Measurements from ENCODE around the gene LSMEM2.

Gene LSMEM2

DNA sequence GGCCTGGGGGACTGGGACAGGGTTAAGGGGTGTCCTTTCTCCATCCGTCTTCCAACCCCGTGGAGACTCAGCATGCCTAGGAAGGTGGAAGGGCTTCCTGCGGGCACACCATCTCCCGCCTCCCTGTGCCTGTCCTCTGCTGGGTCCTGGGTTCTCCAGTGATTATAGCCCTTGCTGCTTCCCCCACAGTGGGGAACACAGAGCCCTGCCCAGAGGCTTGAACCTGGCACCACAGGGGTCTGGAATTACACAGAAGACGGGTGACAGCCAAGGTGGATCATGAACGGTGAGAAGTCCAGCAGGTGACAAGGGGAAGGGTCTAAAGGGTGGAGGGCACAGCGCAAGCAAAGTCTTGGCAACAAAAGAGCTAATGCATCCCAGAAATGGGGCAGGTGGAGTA, 16.1 kb upstream of the LSMEM2 start:
- Histone ChIP-seq H3K4me3 (ENCODE audit: insufficient read depth, low read length, poor library complexity, severe bottlenecking) (no peak overlapping the region), H3F3A (ENCODE audit: insufficient read depth) (no peaks in the 10 kb centered on the region), H3K79me2 (ENCODE audit: insufficient read depth, low read length) (no peaks in the 10 kb centered on the region), H3K9me3 (ENCODE audit: insufficient read depth, low read length) (no peaks in the 10 kb centered on the region), H3K9ac (ENCODE audit: low read length) (no peak overlapping the region), H3K9me2 (replicated peaks; ENCODE audit: insufficient read depth, low read length) (no peaks in the 10 kb centered on the region), H4K20me1 (ENCODE audit: low read depth, low read length) (no peaks in the 10 kb centered on the region), H3K36me3 (ENCODE audit: low read length) (no peaks in the 10 kb centered on the region), H3K4me2 (ENCODE audit: low read depth, low read length, poor library complexity, severe bottlenecking) (no peak overlapping the region), H3K27ac (ENCODE audit: low read depth, low read length) (no peak overlapping the region), H2AFZ (ENCODE audit: low read depth, low read length, severe bottlenecking) (no peak overlapping the region), H3K27me3 (ENCODE audit: low read length) (no peaks in the 10 kb centered on the region)
- no peak for TF ChIP-seq CTCF (IDR thresholded peaks at IDR 0.05; ENCODE audit: insufficient read depth, low read length, poor library complexity, severe bottlenecking)
- no peak for TF ChIP-seq EZH2phosphoT487 (conservative IDR thresholded peaks at IDR 0.05; ENCODE audit: low read length)

DNA sequence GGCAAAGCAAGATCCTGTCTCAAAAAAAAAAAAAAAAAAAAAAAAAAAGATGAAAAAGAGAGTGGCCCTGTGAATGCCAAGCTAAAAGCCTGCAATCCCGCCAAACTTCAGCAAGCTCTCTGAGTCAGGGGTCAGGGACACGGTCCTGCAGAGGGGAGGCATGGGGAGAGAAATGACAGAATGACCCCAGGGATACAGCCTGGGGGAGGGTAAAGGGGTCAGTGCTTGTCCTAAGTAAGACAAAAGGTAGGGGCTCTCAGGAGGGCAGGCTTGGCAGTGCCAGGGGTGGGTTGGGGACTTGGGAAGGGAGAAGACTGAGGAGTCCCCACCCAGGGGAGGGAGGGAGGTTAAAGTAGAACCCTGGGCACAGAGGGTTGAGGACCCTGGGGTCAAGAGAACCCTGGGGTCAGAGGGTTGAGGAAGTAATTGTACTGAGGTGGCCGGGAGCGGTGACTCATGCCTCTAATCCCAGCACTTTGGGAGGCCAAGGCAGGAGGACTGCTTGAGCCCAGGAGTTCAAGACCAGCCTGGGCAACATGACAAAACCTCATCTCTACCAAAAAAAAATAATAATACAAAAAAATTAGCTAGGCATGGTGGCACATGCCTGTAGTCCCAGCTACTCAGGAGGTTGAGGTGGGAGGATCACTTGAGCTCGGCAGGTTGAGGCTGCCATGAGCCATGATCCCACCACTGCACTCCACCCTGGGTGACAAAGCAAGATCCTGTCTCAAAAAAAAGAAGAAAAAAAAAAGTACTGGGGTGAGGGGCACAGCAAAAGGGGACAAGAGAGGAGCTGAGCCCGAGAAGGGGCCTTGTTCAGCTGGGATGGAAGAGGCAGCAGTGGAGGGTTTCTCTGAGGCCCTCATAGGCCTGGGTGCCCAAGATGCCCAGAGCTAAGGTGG, 15.2 kb upstream of the LSMEM2 start:
- Histone ChIP-seq H3F3A (ENCODE audit: insufficient read depth) (no peaks in the 10 kb centered on the region), H3K9ac (ENCODE audit: low read length) (no peak overlapping the region), H3K79me2 (ENCODE audit: insufficient read depth, low read length) (no peaks in the 10 kb centered on the region), H3K27me3 (ENCODE audit: low read length) (no peaks in the 10 kb centered on the region), H3K9me2 (replicated peaks; ENCODE audit: insufficient read depth, low read length) (no peaks in the 10 kb centered on the region), H3K4me3 (ENCODE audit: insufficient read depth, low read length, poor library complexity, severe bottlenecking) (no peak overlapping the region), H3K4me2 (ENCODE audit: low read depth, low read length, poor library complexity, severe bottlenecking) (no peak overlapping the region), H3K27ac (ENCODE audit: low read depth, low read length) (no peak overlapping the region), H3K36me3 (ENCODE audit: low read length) (no peaks in the 10 kb centered on the region), H4K20me1 (ENCODE audit: low read depth, low read length) (no peaks in the 10 kb centered on the region), H2AFZ (ENCODE audit: low read depth, low read length, severe bottlenecking) (no peak overlapping the region), H3K9me3 (ENCODE audit: insufficient read depth, low read length) (no peaks in the 10 kb centered on the region)
- TF ChIP-seq EZH2phosphoT487 (conservative IDR thresholded peaks at IDR 0.05; ENCODE audit: low read length) (no peak), CTCF (IDR thresholded peaks at IDR 0.05; ENCODE audit: insufficient read depth, low read length, poor library complexity, severe bottlenecking) (no peak)

- Histone ChIP-seq H3K36me3 (ENCODE audit: low read length) (no peaks in the 10 kb centered on the region), H2AFZ (ENCODE audit: low read depth, low read length, severe bottlenecking) (no peak overlapping the region), H3K27me3 (ENCODE audit: low read length) (no peaks in the 10 kb centered on the region), H3K27ac (ENCODE audit: low read depth, low read length) (no peak overlapping the region), H3K4me2 (ENCODE audit: low read depth, low read length, poor library complexity, severe bottlenecking) (no peak overlapping the region), H3K4me3 (ENCODE audit: insufficient read depth, low read length, poor library complexity, severe bottlenecking) (no peak overlapping the region), H3F3A (ENCODE audit: insufficient read depth) (no peaks in the 10 kb centered on the region), H3K9me3 (ENCODE audit: insufficient read depth, low read length) (no peaks in the 10 kb centered on the region), H4K20me1 (ENCODE audit: low read depth, low read length) (no peaks in the 10 kb centered on the region), H3K9ac (ENCODE audit: low read length) (no peak overlapping the region), H3K79me2 (ENCODE audit: insufficient read depth, low read length) (no peaks in the 10 kb centered on the region), H3K9me2 (replicated peaks; ENCODE audit: insufficient read depth, low read length) (no peaks in the 10 kb centered on the region)
- no peak for TF ChIP-seq CTCF (IDR thresholded peaks at IDR 0.05; ENCODE audit: insufficient read depth, low read length, poor library complexity, severe bottlenecking)
- TF ChIP-seq EZH2phosphoT487 (conservative IDR thresholded peaks at IDR 0.05; ENCODE audit: low read length), result no peak
Measured at GRCh38 chr3:50264383-50264963, 14.4 kb upstream of the LSMEM2 start.
